GM18498 (cell line): ENCODE measurements around the gene WBP11.
"Not testable (repeated sequence)": the region's sequence is repeated elsewhere in the genome, so short reads cannot be mapped to it uniquely, and the experiment has no call there.

Experiments
- ATAC-seq: cut with Tn5 transposase; IDR thresholded peaks from one replicate; pipeline ENCODE4 v1.9.1; 2021; ENCODE audit warnings: mild to moderate bottlenecking, moderate library complexity; ENCODE audit not compliant: unreplicated experiment

Gene WBP11

GRCh38 chr12:14774074-14774905, 29.0 kb downstream of the WBP11 start:
- peak; percentile 60 for ATAC-seq

DNA sequence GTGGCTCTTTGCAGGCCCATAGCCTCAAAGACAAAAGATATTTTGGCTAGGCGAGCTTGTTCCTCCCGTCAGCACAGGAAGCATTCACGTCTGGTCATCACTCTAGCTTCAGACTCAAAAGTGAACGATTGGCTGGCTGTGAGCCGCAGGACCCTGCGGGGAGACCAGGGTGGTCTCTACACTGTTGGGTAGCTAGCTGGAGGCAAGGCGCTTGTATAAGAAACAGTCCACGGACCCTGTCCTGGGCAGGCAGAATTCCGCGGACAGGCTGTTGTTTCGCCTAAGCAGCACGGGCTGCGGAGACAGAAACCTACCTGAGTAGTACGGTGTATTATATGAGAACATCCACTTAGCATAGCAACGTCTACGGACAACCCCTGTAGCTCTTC, 29.6 kb downstream of the WBP11 start:
- ATAC-seq: peak; percentile 27

DNA sequence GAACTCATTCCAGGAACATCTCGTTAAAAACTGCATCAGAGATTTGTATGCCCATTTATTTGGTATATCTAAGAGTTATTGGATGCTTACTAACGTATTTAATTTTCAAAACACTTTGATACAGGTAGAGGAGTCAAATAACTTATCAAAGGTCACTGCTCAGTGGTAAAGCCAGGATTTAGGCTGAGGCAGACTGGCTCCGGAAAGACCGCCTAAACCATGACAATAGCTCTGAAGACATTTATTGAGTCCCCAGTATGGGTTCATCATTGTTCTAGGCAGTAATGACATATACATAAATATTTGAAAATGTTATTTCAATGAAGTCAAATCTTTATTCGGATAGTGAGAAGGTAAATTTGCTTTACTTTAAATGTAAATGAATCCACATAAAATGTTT, 30.3 kb downstream of the WBP11 start:
- no peak for ATAC-seq

- no peak for ATAC-seq
Observed at GRCh38 chr12:14771651-14772137, 31.6 kb downstream of the WBP11 start.

GRCh38 chr12:14770496-14771461, 32.5 kb downstream of the WBP11 start:
- peak; percentile 27 for ATAC-seq

- peak; percentile 45 for ATAC-seq
Observed at GRCh38 chr12:14769969-14770495, 33.2 kb downstream of the WBP11 start.

- ATAC-seq: no peak
Observed at GRCh38 chr12:14769466-14769968, 33.8 kb downstream of the WBP11 start.

DNA sequence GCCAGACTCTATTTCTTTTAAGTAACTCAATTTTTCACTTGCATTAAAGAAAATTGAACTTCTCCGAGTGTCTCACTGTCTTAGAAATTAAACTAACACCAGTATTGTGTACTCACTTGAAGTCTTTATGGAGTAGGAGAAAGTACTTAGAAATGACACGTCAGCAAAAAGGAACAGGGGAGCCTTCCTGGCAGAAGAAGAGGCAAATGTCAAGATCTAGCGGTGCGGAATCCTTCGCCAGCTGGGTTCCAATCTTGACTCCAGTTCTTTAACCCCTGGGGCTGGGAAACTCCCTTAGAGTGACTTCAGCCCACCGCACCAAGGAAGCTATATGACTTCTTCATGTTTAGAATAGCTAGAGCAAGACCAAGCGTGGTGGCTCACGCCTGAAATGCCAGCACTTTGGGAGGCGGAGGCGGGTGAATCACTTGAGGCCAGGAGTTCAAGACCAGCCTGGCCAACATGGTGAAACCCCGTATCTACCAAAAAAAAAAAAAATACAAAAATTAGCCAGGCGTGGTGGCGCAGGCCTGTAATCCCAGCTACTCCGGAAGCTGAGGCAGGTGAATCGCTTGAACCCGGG, 34.4 kb downstream of the WBP11 start:
- ATAC-seq: no peak

DNA sequence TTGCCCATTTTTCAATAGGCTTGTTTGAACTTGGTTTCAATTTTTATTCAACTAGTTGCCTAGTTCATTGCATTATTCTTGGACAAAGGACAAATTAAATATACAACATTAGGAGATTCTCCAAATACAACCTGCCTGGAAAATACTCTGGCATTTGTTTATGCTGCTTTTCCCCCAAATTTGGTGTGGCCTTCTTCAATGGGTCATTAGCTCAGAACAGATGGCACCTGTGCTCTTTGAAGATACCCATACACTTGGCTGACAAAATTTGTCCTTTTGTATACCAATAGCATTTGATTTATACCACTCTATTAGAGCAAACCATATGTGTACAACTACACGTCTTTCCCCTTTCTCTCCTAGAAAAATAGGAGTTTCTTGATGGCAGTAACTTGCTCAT, 35.7 kb downstream of the WBP11 start:
- no peak for ATAC-seq

DNA sequence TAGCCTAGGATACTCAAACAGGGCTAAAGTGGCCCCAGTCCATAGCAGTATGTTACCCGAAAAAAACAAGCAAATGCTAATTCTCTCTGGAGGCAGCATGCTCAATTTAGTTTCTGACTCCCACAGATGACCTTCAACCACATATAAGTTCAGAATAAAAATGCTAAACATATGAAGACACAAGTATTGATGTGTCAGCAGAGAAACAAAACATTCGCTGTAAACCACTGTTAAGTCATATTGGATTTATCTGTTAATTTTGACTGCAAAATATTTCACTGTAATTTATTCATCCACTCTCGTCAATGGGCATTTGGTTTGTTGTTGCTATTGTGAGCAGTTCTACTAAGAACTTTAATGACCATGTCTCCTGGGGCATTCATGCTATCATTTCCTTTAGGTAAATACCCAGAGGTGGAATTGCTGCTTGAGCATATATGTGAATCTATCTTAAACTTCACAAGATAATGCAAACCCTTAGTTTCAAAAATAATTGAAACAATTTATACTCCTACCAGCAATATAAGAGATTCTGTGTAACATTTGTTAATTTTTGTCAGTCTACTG, 36.5 kb downstream of the WBP11 start:
- no peak for ATAC-seq

- ATAC-seq: not testable (repeated sequence)
Observed at GRCh38 chr12:14766020-14766419, 37.3 kb downstream of the WBP11 start.

- ATAC-seq: no peak
Observed at GRCh38 chr12:14765398-14765797, 37.9 kb downstream of the WBP11 start.

DNA sequence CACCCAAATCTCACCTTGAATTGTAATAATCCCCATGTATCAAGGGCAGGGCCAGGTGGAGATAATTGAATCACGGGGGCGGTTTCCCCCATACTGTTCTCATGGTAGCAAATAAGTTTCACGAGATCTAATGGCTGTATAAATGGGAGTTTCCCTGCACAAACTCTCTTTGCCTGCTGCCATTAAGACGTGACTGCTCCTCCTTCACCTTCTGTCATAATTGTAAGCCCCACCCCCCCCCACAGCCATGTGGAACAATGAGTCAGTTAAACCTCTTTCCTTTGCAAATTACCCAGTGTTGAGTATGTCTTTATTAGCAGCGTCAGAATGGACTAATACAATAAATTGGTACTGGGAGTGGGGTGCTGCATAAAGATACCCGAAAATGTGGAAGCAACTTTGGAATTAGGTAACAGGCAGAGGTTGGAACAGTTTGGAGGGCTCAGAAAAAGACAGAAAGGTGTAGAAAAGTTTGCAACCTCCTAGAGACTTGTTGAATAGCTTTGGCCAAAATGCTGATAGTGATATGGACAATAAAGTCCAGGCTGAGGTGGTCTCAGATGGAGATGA, 43.5 kb downstream of the WBP11 start:
- ATAC-seq: not testable (repeated sequence)

- ATAC-seq: no peak
Observed at GRCh38 chr12:14756334-14757143, 46.7 kb downstream of the WBP11 start.

GRCh38 chr12:14751986-14752385, 51.3 kb downstream of the WBP11 start:
- no peak for ATAC-seq

DNA sequence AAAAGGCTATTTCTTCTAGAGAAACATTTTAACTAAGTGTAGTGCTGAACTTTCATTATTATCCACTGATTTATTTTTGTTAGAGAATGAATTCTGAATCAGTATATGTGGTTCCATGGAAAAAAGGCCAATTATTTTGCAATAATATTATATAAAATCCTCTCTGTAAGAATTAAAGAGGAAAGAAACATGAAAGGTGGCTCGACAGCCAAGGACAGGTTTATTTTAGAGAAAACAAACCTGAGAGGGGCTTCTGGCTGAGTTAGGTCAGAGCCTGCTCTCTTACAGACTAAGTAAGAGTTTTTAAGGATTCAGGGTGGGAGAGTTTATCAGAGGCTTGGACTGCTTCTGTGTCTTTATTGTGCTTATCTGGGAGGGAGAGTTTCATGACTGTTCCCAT, 60.2 kb downstream of the WBP11 start:
- ATAC-seq: no peak

DNA sequence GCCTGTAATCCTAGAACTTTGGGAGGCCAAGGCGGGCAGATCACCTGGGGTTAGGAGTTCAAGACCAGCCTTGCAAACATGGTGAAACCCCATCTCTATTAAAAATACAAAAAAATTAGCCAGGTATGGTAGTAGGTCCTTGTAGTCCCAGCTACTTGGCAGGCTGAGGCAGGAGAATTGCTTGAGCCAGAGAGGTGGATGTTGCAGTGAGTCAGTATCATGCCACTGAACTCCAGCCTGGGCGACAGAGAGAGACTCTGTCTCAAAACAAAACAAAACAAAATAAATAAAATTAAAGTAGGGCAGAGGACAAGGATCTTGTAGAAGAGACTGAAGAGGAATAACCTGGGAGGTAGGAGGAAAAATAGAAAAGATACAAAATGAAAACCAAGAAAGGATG, 61.3 kb downstream of the WBP11 start:
- ATAC-seq: no peak

- no peak for ATAC-seq
Observed at GRCh38 chr12:14741153-14741552, 62.1 kb downstream of the WBP11 start.

GRCh38 chr12:14736441-14736840, 66.8 kb downstream of the WBP11 start:
- not testable (repeated sequence) for ATAC-seq
